ENCODE measurements around the gene CLDN20.
"Not testable (repeated sequence)": the region's sequence is repeated elsewhere in the genome, so short reads cannot be mapped to it uniquely, and the experiment has no call there.

The CLDN20 gene

GRCh38 chr6:155263373-155264063 lies at the start of gene CLDN20:
TSS of gene CLDN20 (plus strand) at chr6:155264013. CDS start at chr6:155275720, 11,707 bp downstream.
- FAIRE-seq, result no peak

- FAIRE-seq, result no peak
Observed at GRCh38 chr6:155215906-155216305, 47.9 kb upstream of the CLDN20 start.

- no peak for FAIRE-seq
Observed at GRCh38 chr6:155216312-155217046, 47.3 kb upstream of the CLDN20 start.

- FAIRE-seq, result not testable (repeated sequence)
Observed at GRCh38 chr6:155218711-155219110, 45.1 kb upstream of the CLDN20 start.

GRCh38 chr6:155219299-155219698 lies 44.5 kb upstream of the CLDN20 start:
- no peak for FAIRE-seq

- FAIRE-seq, result no peak
Observed at GRCh38 chr6:155219858-155220301, 43.9 kb upstream of the CLDN20 start.

GRCh38 chr6:155221086-155221485 lies 42.7 kb upstream of the CLDN20 start:
- FAIRE-seq, result no peak

- FAIRE-seq, result no peak
Observed at GRCh38 chr6:155222506-155222905, 41.3 kb upstream of the CLDN20 start.

GRCh38 chr6:155223646-155224451 lies 40.0 kb upstream of the CLDN20 start:
- FAIRE-seq, result no peak

- no peak for FAIRE-seq
Observed at GRCh38 chr6:155224618-155225017, 39.2 kb upstream of the CLDN20 start.

GRCh38 chr6:155227046-155227445 lies 36.8 kb upstream of the CLDN20 start:
- FAIRE-seq, result no peak

GRCh38 chr6:155228546-155229166 lies 35.2 kb upstream of the CLDN20 start:
- FAIRE-seq, result no peak

- not testable (repeated sequence) for FAIRE-seq
Observed at GRCh38 chr6:155230975-155231374, 32.8 kb upstream of the CLDN20 start.

- no peak for FAIRE-seq
Observed at GRCh38 chr6:155232848-155233247, 31.0 kb upstream of the CLDN20 start.

- FAIRE-seq, result no peak
Observed at GRCh38 chr6:155234167-155234566, 29.6 kb upstream of the CLDN20 start.

- no peak for FAIRE-seq
Observed at GRCh38 chr6:155234687-155235086, 29.1 kb upstream of the CLDN20 start.

- FAIRE-seq, result no peak
Observed at GRCh38 chr6:155235087-155235486, 28.7 kb upstream of the CLDN20 start.

- no peak for FAIRE-seq
Observed at GRCh38 chr6:155237613-155238012, 26.2 kb upstream of the CLDN20 start.

- FAIRE-seq, result no peak
Observed at GRCh38 chr6:155240905-155241600, 22.8 kb upstream of the CLDN20 start.

GRCh38 chr6:155241966-155242365 lies 21.8 kb upstream of the CLDN20 start:
- no peak for FAIRE-seq

- no peak for FAIRE-seq
Observed at GRCh38 chr6:155244434-155244833, 19.4 kb upstream of the CLDN20 start.

- FAIRE-seq, result no peak
Observed at GRCh38 chr6:155245193-155245592, 18.6 kb upstream of the CLDN20 start.

Data from A204.1 (cell line).